ENCODE data around the gene TRAF6.
A peak's percentile ranks its signal among the peaks of the same experiment; 100 is the strongest.
"Not testable (repeated sequence)": the region's sequence is repeated elsewhere in the genome, so short reads cannot be mapped to it uniquely, and the experiment has no call there.

Gene TRAF6

DNA sequence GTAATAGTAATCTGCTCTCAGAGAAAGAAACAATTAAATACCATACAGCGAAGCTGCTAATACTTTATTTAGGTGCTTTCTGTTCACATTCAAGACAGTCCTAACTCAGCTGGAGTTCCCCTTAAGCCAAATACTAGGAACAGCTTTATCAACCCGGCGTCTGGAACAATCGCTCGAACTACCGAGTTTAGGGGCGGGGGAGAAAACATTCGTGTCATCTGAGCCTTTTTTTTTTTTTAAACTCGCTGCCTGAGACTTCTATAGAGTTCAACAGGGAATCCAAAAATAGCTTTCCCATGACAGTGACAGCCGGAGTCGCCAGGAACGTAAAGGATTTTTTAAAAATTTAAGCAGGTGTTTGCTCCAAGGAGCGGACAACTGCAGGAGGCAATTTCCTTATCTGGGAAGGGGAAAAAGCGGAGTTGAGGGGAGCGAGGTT, 852 bp downstream of the TRAF6 start:
- Mint-ChIP-seq H3K27ac (peak overlapping the region; percentile 93), H3K4me3 (peak overlapping the region; percentile 99), H3K36me3 (ENCODE audit: low read depth) (peaks cover 6% of the 10 kb centered on the region), H3K4me1 (ENCODE audit: low read depth) (peaks cover 26% of the 10 kb centered on the region), H3K9me3 (peaks cover 4% of the 10 kb centered on the region), H3K27me3 (ENCODE audit: low read depth) (peaks cover 9% of the 10 kb centered on the region)

DNA sequence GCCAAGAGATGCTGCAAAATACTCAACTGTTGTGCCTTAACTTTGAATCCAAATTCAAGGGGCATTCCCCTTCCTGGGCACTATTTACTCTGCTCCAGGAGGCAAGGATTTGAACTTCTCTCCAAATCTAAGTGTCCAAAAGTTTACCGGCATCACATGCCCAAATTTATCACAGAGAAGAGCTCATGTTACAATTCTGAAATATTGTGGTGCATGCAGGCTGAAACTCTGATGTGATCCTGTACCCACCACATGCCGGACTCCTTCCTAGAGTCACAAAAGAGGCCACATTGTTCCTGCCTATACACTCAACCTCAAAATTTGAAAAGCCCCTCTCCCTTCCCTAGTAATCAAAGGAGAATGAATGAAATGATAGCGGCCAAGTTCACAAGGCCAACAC, 1.3 kb downstream of the TRAF6 start:
- Mint-ChIP-seq H3K9me3 (peaks cover 3% of the 10 kb centered on the region), H3K4me1 (ENCODE audit: low read depth) (peaks cover 26% of the 10 kb centered on the region), H3K4me3 (peak overlapping the region; percentile 99), H3K27ac (peak overlapping the region; percentile 93), H3K27me3 (ENCODE audit: low read depth) (peaks cover 9% of the 10 kb centered on the region), H3K36me3 (ENCODE audit: low read depth) (peaks cover 6% of the 10 kb centered on the region)

DNA sequence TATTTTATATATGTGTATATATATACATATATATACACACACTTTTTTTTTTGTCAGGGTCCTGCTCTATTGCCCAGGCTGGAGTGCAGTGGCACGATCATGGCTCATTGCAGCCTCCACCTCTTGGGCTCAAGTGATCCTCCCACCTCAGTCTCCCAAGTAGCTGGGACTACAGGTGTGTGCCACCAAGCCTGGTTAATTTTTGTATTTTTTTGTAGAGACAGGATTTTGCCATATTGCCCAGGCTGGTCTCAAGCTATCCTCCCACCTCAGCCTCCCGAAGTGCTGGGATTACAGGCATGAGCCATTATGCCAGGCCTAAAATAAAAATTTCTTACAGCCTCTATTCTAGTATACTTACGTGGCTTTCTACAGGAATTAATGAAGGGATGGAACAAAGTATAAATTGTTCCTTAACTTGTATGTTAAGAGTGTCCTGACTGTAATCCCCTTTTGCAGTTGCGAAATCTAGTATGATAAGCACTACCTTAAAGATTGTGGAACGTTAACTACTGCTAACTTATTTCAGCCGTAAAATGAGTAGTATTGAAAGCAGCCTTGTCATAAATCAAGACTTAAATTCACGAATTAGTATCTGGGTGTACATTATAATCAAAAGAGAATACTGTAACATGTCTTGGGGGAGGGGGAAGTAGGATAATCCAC, 2.1 kb downstream of the TRAF6 start:
- Mint-ChIP-seq H3K27me3 (ENCODE audit: low read depth) (peaks cover 6% of the 10 kb centered on the region), H3K4me3 (peak overlapping the region; percentile 99), H3K4me1 (ENCODE audit: low read depth) (peaks cover 26% of the 10 kb centered on the region), H3K36me3 (ENCODE audit: low read depth) (peaks cover 6% of the 10 kb centered on the region), H3K9me3 (no peaks in the 10 kb centered on the region), H3K27ac (no peak overlapping the region)

DNA sequence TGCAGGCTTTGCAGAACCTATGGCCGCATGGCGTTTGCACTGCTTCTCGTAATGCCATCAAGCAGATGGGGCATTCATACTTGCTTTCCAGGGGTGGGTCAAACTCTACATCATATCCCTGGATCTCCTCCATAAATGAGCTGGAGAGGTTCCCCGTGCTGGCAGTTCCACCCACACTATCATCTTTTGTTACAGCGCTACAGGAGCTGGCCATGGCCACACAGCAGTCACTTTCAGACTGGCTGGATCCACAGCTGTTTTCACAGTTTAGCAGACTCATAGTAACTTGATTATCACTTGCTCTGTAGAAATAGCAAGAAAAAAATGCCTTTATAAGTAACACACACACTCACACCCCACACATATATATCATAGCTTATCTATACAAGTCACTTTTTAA, 8.8 kb downstream of the TRAF6 start:
- no peaks in the 10 kb centered on the region for H3K27me3 Mint-ChIP-seq (ENCODE audit: low read depth)
- H3K4me1 Mint-ChIP-seq (ENCODE audit: low read depth): peaks cover 26% of the 10 kb centered on the region
- peaks cover 24% of the 10 kb centered on the region for H3K36me3 Mint-ChIP-seq (ENCODE audit: low read depth)
- no peak overlapping the region for H3K4me3 Mint-ChIP-seq
- no peak overlapping the region for H3K27ac Mint-ChIP-seq
- H3K9me3 Mint-ChIP-seq: no peaks in the 10 kb centered on the region

DNA sequence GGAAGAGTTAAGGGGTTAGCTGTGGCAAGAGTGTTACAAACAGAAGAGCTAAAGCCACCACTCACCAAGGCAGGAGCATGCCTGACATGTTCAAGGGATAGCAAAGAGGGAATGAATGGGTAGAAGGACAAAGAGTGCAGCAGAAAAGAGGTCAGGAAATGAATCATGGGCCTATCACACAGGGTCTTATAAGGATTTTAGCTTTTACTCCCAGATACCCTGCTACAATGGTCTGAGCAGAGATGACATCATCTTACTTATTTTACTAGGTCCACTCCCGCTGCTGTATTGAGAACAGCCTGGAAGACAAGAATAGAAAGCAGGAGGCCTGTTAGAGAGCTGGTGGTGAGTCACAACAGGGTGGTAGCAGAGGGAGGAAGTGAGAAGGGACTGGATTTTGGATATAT, 9.8 kb downstream of the TRAF6 start:
- Mint-ChIP-seq H3K4me1 (ENCODE audit: low read depth) (peaks cover 19% of the 10 kb centered on the region), H3K36me3 (ENCODE audit: low read depth) (peaks cover 19% of the 10 kb centered on the region), H3K27ac (no peak overlapping the region), H3K27me3 (ENCODE audit: low read depth) (no peaks in the 10 kb centered on the region), H3K9me3 (no peaks in the 10 kb centered on the region), H3K4me3 (no peak overlapping the region)

DNA sequence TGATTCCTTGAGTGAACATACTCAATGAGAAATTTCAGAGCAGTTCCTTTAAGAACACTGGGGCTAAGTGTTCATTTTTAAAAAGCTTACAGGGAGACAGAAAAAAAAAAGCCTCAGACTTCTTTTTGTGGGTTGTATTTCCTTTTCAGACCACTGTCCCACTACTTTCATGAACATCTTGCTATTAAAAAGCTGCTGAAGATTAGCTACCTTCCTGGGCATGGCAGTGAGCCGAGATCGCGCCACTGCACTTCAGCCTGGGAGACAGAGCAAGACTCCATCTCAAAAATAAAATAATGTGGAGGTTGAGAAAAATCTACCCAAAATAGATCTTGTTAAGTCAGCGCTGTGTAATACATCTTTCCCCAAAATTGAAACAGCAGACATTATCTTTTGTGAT, 10.8 kb downstream of the TRAF6 start:
- Mint-ChIP-seq H3K27me3 (ENCODE audit: low read depth) (no peaks in the 10 kb centered on the region), H3K4me1 (ENCODE audit: low read depth) (peaks cover 17% of the 10 kb centered on the region), H3K27ac (no peak overlapping the region), H3K4me3 (no peak overlapping the region), H3K36me3 (ENCODE audit: low read depth) (peaks cover 18% of the 10 kb centered on the region), H3K9me3 (no peaks in the 10 kb centered on the region)

DNA sequence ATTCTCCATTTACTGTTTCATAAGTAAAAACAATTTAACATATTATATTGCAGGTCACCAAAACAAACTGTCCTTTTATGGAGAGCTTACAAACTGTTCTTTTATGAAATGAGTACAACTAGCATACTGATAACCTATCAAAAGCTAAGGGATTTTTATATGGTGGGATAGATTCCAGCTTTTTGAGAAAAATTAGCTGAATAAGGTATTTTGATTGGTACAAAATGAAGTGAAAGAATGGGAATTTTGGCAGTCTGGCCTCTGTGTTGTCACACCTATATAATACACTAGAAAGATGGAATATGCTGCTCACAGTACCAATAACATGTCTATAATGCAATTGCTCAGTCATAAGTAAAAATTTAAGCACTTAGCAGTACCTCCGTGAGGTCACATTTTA, 11.4 kb downstream of the TRAF6 start:
- Mint-ChIP-seq H3K27ac (no peak overlapping the region), H3K4me3 (no peak overlapping the region), H3K27me3 (ENCODE audit: low read depth) (no peaks in the 10 kb centered on the region), H3K4me1 (ENCODE audit: low read depth) (peaks cover 17% of the 10 kb centered on the region), H3K36me3 (ENCODE audit: low read depth) (peaks cover 18% of the 10 kb centered on the region), H3K9me3 (no peaks in the 10 kb centered on the region)

DNA sequence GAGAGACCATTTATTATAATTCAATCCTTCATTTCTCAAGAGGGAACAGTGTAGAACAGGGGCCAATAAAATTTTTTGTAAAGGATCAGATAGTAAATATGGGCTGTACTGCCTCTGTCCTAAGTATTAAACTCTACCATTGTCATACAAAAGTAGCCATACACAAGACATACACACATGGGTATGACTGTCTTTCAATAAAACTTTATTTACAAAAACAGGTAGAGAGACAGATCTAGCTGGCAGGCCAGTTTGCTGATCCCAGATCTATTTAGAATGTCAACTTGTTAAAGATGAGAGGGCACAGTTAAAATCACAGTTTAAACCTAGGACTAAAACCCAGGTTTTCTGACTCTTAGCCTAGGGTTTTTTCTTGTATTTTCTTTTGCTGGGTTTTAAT, 16.7 kb downstream of the TRAF6 start:
- Mint-ChIP-seq H3K36me3 (ENCODE audit: low read depth) (peaks cover 33% of the 10 kb centered on the region), H3K4me1 (ENCODE audit: low read depth) (peaks cover 10% of the 10 kb centered on the region), H3K27me3 (ENCODE audit: low read depth) (no peaks in the 10 kb centered on the region), H3K4me3 (no peak overlapping the region), H3K27ac (no peak overlapping the region), H3K9me3 (no peaks in the 10 kb centered on the region)

DNA sequence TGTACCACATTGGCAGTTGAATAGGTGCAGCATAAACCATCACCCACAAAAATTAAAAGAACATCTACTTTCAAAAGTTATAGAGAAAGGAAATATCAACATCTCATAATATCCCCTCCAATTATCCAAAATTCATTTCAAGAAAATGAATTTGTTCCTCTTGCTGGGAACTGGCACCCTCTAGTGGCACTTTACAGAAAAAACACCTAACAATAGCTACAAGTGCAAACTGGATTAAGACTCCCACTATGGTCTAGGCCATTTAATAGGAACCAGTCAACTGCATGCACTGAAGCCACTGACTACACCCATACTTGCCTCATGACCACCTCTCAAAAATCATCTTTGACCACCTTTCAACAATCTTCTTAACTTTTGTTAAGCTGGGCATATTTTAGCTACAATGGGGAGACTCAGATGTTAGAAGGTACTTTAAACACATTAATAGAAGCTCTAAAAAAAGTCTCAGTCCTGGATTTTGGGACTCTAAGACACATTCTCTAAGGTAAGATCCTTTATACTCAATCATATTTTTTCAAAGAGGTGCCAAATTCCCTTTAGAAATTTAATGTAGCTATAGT, 17.3 kb downstream of the TRAF6 start:
- Mint-ChIP-seq H3K4me1 (ENCODE audit: low read depth) (peaks cover 12% of the 10 kb centered on the region), H3K9me3 (no peaks in the 10 kb centered on the region), H3K36me3 (ENCODE audit: low read depth) (peaks cover 36% of the 10 kb centered on the region), H3K4me3 (no peak overlapping the region), H3K27me3 (ENCODE audit: low read depth) (no peaks in the 10 kb centered on the region), H3K27ac (no peak overlapping the region)

DNA sequence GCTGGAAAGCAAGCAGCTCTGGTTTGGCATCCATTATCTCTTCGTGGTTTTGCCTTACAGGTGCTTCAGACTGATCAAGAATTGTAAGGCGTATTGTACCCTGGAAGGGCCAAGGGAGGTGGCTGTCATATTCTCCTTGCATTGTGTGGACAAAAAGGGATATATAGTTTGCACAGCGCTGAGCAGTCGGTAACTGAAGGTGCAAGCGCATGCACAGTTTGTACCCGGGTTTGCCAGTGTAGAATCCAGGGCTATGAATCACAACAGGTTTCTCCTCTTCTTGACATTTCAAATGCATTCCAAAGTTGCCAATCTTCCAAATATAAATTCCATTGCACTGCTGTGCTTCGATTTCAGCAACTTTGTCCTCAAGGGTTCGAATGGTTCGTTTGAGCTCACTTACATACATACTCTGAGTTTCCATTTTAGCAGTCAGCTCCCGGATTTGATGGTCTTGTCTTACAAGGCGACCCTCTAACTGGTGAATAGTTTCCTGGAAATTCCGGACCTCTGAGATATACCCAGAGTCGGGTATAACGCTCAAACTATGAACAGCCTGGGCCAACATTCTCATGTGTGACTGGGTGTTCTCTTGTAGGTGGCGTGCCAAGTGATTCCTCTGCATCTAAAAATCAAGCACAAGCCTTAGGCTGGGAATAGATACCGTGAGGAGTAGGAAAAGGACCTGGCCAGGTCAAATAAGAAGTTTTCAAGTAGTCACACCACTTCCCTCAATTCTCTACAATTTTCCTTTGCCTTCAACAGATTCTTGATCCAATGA, 19.9 kb downstream of the TRAF6 start:
- peaks cover 45% of the 10 kb centered on the region for H3K36me3 Mint-ChIP-seq (ENCODE audit: low read depth)
- H3K9me3 Mint-ChIP-seq: no peaks in the 10 kb centered on the region
- no peaks in the 10 kb centered on the region for H3K27me3 Mint-ChIP-seq (ENCODE audit: low read depth)
- H3K4me1 Mint-ChIP-seq (ENCODE audit: low read depth): peaks cover 12% of the 10 kb centered on the region
- no peak overlapping the region for H3K4me3 Mint-ChIP-seq
- H3K27ac Mint-ChIP-seq: no peak overlapping the region

DNA sequence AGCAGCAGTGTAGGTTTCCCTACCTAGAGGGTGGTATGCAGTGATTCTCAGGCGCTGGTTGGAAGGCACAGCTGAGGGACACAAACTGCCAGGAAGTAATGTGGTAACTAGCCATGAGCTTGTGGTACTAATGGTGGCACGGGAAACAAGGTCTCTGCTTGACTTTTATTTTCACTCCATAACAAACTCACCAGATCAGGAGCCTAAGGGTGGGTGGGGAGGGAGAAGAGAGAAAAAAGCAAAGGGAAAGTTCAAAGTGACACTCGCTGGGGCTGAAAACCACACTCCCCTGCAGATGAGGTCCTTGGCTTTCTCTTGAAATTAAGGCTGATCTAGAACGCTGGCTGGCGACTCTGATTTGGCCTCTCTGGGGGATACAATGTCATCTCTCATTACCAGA, 22.0 kb downstream of the TRAF6 start:
- no peaks in the 10 kb centered on the region for H3K27me3 Mint-ChIP-seq (ENCODE audit: low read depth)
- H3K27ac Mint-ChIP-seq: no peak overlapping the region
- H3K4me1 Mint-ChIP-seq (ENCODE audit: low read depth): peaks cover 14% of the 10 kb centered on the region
- H3K9me3 Mint-ChIP-seq: no peaks in the 10 kb centered on the region
- peaks cover 53% of the 10 kb centered on the region for H3K36me3 Mint-ChIP-seq (ENCODE audit: low read depth)
- H3K4me3 Mint-ChIP-seq: no peak overlapping the region

DNA sequence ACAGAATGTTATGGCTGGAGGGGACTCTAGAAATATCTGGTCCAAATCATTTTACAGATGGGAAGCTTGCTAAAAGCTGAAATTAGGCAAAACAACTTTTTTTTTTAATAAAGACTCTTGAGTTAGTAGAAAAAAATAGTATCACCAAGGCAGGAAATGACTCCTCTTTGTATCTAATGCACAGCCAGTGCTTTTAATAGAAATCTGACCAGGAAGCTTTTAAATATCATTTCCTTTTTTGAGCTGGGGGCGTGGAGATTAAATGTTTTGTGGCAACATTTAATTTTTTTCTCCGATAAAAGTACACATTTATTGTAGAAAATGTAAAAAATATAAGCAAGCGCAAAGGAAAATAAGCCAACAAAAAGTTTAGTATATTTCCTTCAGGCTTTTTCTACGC, 22.5 kb downstream of the TRAF6 start:
- Mint-ChIP-seq H3K4me1 (ENCODE audit: low read depth) (peaks cover 12% of the 10 kb centered on the region), H3K4me3 (no peak overlapping the region), H3K27me3 (ENCODE audit: low read depth) (no peaks in the 10 kb centered on the region), H3K36me3 (ENCODE audit: low read depth) (peaks cover 49% of the 10 kb centered on the region), H3K9me3 (no peaks in the 10 kb centered on the region), H3K27ac (no peak overlapping the region)

DNA sequence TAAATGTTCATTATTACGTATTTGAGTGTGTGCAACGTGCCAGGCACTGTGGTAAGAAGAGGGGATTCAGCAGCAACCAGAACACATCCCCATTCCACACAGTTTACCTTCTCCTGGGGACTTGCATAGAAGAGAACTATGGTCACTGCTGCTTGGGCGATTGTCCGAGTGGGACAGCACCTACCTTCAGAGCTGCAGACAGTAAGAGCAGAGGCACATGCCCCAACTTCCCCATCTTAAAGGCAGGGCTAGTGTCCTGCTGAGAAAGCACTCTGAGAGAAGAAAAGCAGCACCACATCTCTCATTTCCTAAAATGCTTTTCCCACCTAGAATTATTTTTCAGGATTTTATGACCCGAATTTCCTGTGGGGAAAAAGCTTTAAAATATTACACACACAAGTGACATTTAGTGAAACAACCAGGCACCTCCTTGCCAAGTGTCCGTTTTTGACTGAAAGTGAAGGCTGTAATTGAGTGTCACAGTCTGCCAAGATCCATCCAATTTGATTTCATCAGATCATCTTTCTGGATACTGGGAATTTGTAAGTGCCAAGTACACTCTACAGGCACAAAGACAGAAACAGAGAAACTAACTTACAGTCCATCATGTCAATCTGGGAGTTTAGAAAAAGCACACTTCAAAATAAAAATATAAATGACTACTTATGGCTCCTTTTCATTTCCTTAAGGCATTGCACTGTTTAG, 24.6 kb downstream of the TRAF6 start:
- no peaks in the 10 kb centered on the region for H3K9me3 Mint-ChIP-seq
- H3K4me1 Mint-ChIP-seq (ENCODE audit: low read depth): peaks cover 11% of the 10 kb centered on the region
- peaks cover 36% of the 10 kb centered on the region for H3K36me3 Mint-ChIP-seq (ENCODE audit: low read depth)
- H3K4me3 Mint-ChIP-seq: no peak overlapping the region
- H3K27me3 Mint-ChIP-seq (ENCODE audit: low read depth): no peaks in the 10 kb centered on the region
- no peak overlapping the region for H3K27ac Mint-ChIP-seq

DNA sequence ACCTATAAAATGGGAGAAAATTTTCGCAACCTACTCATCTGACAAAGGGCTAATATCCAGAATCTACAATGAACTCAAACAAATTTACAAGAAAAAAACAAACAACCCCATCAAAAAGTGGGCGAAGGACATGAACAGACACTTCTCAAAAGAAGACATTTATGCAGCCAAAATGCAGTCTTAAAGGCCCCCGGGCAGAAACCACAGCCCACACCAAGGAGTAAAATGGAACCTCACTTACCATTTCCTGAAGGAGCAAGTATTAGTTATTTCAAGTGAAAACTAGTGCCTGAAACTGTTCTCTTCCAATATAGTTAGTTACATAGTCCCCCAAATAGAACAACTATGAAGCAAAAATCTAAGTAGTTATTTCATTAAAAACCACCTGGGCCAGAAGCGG, 27.0 kb downstream of the TRAF6 start:
- not testable (repeated sequence) for H3K4me1 Mint-ChIP-seq (ENCODE audit: low read depth); H3K27ac Mint-ChIP-seq; H3K27me3 Mint-ChIP-seq (ENCODE audit: low read depth); H3K4me3 Mint-ChIP-seq; H3K9me3 Mint-ChIP-seq
- H3K36me3 Mint-ChIP-seq (ENCODE audit: low read depth): peaks cover 27% of the 10 kb centered on the region

Data from T-helper 1 cell treated with Interleukin-12 subunit alpha and Interleukin-12 subunit beta and Interleukin-4 antibody, amounts not matched to agents 30 μg/mL and 1 μg/mL, for 36 hours (primary cell).